Sciatic nerve (tissue), 2 donors: ENCODE results near the gene EMC9. TPM values are rescaled to one million over a fixed set of nuclear protein-coding genes. Genes with fewer than 3 reads are reported as not detected.

Experiments
- ATAC-seq: fragments of 200-7000 bp; cut with Tn5 transposase; one replicate; pipeline ENCODE4 v1.9.1; 2020; ENCODE audit warnings: mild to moderate bottlenecking, moderate library complexity
- DNase-seq: peaks from one replicate; pipeline ENCODE4 v3.0.0-alpha.2; 2020; ENCODE audit warnings: low spot score
- intact Hi-C: fragments of 100-400 bp; cut with DNase I; formaldehyde crosslinking; loops from one replicate; pipeline ENCODE4 v1.14.2; 2022
- total RNA-seq: library from RNA; stranded (reverse); fragmentation: NEBNext Ultra II Directional; extraction: Animal tissue kit (Norgen Biotek cat#: 25700); gene quantifications from one replicate; pipeline ENCODE4 v1.2.1, GENCODE V29; 2021
- donor health status: DM: no; HTN: no; CAD: no.
- donor health status: DM: no; HTN: no; CAD: no.

EMC9 gene, protein sequence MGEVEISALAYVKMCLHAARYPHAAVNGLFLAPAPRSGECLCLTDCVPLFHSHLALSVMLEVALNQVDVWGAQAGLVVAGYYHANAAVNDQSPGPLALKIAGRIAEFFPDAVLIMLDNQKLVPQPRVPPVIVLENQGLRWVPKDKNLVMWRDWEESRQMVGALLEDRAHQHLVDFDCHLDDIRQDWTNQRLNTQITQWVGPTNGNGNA
- total RNA-seq: 14.8 TPM

GRCh38 chr14:24141097-24141880, at the start of gene EMC9:
Gene EMC9, minus strand, starts transcription at chr14:24141591. Its CDS starts 287 bp downstream, at chr14:24141304.
- intact Hi-C loops: no loop called here
- ATAC-seq (peak; percentile 97), DNase-seq (peak; percentile 100)

- ATAC-seq (no peak), DNase-seq (no peak)
- intact Hi-C loops: no loop called here
Measured at GRCh38 chr14:24190416-24190815, 49.0 kb upstream of the EMC9 start.

GRCh38 chr14:24189460-24189859, 48.1 kb upstream of the EMC9 start:
- ATAC-seq (no peak), DNase-seq (no peak)
- intact Hi-C loops: no loop called here

GRCh38 chr14:24189059-24189375, 47.6 kb upstream of the EMC9 start:
- ATAC-seq: no peak
- intact Hi-C loops: no loop called here
- no peak for DNase-seq

DNA sequence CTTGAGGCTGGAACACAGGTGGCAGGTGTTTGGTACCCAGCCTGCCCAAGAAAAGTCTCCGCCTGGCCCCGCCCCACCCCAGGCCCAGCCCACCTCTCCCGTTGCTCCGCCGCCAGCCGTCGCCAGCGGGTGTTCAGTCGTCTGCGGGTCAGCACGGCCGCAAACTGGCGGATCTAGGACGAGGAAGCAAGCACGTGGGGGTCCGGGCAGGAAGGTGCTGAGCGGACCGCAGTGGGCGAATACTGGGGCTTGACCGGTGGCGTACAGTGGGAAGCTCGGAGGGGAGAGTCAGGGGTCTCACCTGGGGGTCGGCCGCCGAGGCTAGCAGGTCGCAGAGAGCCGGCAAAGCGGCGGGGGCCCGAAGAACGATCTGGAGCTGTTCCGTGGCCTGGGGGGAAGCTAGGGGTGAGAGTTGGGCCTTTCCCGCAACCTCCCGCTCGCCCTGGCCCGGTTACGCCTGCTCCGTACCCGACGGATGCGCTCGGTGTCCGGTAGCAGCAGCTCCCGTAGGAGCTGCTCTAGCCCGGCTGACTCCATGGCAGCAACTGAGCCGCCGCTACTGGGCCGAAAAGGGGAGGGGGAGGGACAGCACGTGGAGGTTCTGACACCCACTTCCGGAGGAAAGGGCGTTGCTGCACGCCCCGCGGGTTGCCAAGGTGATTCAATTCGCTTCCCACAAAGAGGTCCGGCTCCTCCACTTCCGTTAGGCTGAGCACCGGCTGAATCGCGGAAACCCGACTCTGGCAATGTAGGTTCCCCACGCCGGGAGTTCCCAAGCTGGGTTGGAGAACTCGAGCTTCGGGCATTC, 47.1 kb upstream of the EMC9 start, which contains the start of gene IPO4:
TSS of gene IPO4 (minus strand) at position 566 of the 808 bp plus-strand sequence. CDS start at position 537, 29 bp downstream.
- intact Hi-C loops: no loop called here
- ATAC-seq (peak; percentile 97), DNase-seq (peak; percentile 96)

DNA sequence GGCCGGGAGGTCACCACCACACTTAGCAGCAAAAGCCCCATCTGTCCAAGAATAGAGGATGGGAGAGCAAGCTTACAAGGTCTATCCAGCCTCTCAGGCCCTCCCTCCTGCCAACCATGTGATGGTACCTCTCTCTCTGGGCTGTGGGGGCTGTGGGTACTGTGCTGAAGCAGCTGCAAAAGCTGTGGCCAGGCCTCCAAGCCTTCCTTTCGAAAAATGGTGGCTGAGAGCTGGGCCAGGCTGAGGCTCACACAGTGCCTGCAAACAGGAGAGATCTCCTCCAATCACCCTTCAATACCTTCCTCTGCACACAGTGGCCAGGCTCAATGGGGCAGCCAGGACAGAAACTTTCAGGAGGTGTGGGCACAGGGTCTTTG, 46.1 kb upstream of the EMC9 start:
- no peak for DNase-seq
- intact Hi-C loops: no loop called here
- ATAC-seq: no peak

DNA sequence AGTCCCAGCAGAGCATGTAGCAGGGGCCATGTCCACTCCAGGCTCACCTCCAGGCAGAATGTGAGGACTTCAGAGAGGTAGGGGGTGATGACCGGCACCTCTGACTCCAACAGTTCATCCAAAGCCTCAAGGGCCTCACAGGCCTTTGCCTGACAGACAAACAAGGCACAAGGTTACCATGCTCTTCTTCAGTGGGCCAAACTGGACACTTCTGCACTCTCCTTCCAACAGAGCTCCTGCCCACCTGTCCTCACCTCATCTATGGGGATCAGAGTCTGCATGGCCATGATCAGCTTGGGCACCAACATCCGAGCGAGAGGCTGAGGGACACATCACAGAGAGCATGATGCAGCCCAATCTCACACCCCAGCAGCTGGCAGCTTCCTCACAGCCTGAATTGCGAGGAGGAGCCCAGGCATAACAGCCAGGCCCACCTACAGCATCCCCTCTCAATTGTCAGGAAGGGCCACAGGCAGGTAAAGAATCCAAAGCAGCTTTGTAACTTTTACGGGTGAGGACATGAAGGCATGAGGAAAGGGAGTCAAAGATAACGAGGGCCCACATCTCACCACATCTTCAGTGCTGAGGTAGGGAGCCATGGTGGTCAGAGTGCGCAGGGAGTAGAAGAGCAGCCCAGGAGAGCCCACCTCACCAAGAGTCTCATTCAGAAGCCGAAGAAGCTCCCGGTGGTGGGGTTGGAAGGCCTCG, 45.6 kb upstream of the EMC9 start:
- DNase-seq (no peak), ATAC-seq (no peak)
- intact Hi-C loops: no loop called here

GRCh38 chr14:24185741-24186140, 44.4 kb upstream of the EMC9 start:
- intact Hi-C loops: no loop called here
- DNase-seq (no peak), ATAC-seq (no peak)

DNA sequence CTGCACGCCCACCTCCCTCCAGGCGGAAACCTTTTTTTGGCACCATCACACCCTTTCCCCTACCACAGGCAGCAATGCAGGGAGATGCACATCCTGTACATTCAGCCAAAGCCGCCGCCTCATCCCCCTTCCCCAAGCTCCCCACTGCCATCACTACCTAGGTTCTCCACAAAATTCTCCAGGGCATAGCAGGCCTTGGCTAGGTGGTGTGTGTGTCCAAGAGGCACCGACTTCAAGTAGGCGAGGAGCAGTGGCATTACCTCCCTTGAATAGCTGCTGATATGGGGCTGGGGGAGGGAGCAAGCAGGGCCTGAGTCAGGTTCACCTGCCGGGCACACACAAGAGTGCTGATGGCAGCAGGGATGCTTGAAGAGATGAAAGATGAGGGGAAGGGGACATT, 43.6 kb upstream of the EMC9 start:
- DNase-seq: no peak
- ATAC-seq: no peak
- intact Hi-C loops: no loop called here

DNA sequence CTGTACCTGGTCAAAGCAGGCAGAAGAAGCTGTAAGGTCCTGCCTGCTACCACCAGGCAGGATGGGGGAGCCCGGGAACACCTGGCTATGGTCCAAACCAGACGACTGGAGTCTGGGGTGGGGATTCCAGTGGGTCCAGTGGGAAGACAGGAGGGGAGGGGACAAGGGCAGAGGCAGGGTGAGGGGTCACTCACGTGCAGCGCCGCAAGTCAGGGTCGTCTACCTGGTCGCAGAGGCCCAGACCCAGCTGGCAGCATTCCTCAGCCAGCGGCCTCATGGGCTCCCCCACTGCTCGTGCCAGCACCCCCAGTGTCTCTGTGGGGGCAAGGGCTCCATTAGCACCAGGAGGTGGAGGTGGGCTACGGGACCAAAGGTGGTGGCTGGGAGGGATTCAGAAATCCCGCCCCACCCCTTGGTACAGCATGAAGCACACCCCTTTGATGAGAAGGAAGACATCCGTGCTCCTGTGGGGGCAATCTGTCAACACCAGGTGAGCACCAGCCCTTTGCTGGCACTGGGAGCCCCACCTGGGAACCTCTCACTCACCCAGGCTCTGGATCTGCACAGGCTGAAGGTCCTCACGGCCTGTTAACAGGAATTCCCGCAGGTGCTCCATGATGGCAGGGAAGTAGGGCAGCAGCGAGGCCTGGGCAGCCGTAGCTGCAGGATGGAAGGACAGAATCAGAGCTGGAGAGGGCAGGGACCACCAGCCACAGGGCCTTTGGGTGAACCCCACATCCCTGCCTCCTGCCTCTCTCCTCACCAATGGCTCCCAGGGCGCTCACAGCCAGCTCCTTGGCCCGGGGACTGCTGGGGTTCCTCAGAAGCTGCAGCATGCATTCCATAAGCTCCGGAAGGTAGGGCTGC, 42.9 kb upstream of the EMC9 start:
- ATAC-seq (no peak), DNase-seq (no peak)
- intact Hi-C loops: no loop called here

DNA sequence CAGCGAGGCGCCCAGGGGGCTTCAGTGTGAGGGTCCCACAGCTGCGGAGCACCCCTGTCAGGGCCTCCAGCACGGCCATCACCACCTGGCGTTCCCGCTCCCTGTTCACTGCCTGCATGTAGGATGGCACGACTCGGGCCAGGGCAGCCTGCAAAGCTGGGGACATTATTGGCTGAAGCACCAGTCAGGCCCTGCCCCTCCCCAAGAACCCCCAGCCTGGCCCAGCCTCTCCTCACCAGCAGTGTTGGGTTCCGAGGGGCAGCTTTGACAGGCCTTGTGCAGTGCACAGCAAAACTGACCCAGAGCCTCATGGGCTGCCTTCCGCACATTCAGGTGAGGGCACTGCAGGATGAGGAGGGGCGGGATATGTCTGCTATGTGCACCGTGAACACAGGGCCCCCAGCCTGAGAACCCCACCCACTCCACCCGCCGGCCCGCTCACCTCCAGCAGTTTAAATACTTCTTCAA, 41.7 kb upstream of the EMC9 start:
- DNase-seq (no peak), ATAC-seq (no peak)
- intact Hi-C loops: no loop called here

GRCh38 chr14:24182110-24182882, 40.9 kb upstream of the EMC9 start:
- ATAC-seq: no peak
- intact Hi-C loops: no loop called here
- DNase-seq: no peak

GRCh38 chr14:24181371-24182077, 40.1 kb upstream of the EMC9 start:
- intact Hi-C loops: no loop called here
- DNase-seq (no peak), ATAC-seq (no peak)

DNA sequence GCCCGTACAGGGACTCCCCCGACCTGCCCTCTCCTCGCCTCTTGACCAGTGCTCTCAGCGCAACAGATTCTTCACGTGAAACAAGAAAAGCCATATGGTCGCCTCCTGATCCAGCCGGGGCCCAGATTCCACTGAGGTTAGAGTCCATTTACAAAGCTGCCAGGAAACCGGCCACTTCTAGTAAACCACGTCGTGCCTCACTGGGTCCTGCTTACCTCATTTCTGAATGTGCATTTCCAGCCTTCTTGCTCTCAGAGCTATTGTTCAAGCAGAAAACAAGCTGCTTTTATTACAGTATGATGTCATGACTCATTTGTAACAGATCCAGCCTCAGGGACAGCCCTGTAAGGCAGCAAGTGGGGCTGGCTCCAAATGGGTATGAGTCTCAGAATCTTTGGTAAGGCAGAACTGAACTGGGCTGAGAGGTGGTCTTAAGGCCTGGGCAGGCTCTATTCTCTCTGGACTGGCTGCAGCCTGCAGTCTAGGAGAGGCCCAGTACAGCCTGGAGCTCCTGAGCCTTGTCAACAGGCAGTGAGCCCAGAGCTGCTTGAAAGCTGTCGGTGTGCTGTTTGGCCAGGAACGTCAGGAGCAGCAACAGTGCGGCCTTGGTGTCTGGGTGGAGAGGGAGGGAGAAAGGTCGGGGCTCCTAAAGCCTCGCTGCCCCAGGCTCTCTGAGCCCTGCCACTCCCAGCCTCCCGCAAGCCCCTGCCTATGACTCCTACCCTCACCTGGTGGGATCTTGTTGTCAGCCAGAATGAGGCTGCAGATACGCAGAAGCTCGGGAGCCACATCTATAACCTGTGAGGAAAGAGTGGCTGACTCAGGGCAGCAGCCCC, 38.8 kb upstream of the EMC9 start:
- intact Hi-C loops: no loop called here

DNA sequence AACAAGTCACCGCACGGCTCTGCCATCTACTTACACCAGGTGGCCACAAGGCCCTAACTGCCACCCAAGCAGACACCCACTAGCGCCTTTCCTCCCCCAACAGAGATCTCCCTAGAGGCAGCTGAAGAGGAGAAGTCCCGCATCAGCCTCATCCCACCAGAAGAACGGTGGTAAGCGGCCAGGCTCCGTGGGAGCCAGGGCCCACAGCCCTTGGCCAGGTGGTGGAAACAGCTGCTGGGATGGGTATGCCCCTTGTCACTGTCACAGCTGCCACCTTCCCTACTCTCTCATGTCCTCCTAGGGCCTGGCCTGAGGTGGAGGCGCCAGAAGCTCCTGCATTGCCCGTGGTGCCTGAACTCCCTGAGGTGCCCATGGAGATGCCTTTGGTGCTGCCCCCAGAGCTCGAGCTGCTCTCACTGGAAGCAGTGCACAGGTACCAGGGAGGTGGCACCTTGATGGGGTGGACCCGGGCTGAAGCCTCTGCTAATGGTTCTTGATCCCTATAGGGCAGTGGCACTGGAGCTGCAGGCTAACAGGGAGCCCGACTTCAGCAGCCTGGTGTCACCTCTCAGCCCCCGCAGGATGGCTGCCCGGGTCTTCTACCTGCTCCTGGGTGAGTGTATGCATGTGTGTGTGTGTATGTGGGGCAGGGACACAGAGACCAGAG, 38.0 kb upstream of the EMC9 start:
- intact Hi-C loops: no loop called here
- ATAC-seq: peak; percentile 19
- no peak for DNase-seq

More for the DNA sequence above, 38.8 kb upstream of the EMC9 start:
- no peak for DNase-seq
- ATAC-seq: peak; percentile 68
